ENCODE measurements around the gene NUDCD2.

DNA sequence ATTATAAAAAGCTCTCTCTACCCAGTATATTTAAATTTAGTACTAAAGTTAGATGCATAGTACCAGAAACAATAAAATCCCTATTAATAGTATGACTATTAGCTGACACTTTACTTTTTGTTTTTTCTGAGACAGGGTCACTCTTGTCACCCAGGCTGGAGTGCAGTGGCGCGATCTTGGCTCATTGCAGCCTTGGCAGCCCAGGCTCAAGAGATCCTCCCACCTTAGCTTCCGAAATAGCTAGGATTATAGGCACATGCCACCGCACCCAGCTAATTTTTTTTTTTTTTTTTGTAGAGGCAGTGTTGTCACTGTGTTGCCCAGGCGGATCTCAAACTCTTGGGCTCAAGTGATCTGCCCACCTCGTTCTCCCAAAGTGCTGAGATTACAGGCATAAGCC lies 14.6 kb downstream of the NUDCD2 start:
- TF ChIP-seq CTCF (IDR thresholded peaks at IDR 0.05; ENCODE audit: borderline replicate concordance, extremely low read depth, low read length, poor library complexity, severe bottlenecking) (no peak), EZH2 (IDR thresholded peaks at IDR 0.05; ENCODE audit: borderline replicate concordance, low read depth, low read length, severe bottlenecking) (no peak)

All from DND-41 (cell line).